GM18858 (cell line): ENCODE data around the gene DDAH1.

Experiments
- ATAC-seq: cut with Tn5 transposase; IDR thresholded peaks from one replicate; pipeline ENCODE4 v1.9.1; 2021; ENCODE audit not compliant: unreplicated experiment

DDAH1 gene

GRCh38 chr1:85397490-85398032 lies 67.4 kb downstream of the DDAH1 start:
- ATAC-seq, result no peak

GRCh38 chr1:85396194-85396593 lies 68.8 kb downstream of the DDAH1 start:
- ATAC-seq, result no peak

GRCh38 chr1:85394130-85394529 lies 70.8 kb downstream of the DDAH1 start:
- no peak for ATAC-seq

- ATAC-seq, result no peak
These were observed 71.5 kb downstream of the DDAH1 start for GRCh38 chr1:85393490-85393889.

GRCh38 chr1:85388416-85388815 lies 76.5 kb downstream of the DDAH1 start:
- ATAC-seq, result no peak

- ATAC-seq, result no peak
These were observed 77.2 kb downstream of the DDAH1 start for GRCh38 chr1:85387781-85388180.

GRCh38 chr1:85386068-85386722 lies 78.8 kb downstream of the DDAH1 start:
- no peak for ATAC-seq

- no peak for ATAC-seq
These were observed 85.5 kb downstream of the DDAH1 start for GRCh38 chr1:85379203-85380136.

GRCh38 chr1:85378534-85378933 lies 86.4 kb downstream of the DDAH1 start:
- no peak for ATAC-seq

- ATAC-seq, result no peak
These were observed 88.6 kb downstream of the DDAH1 start for GRCh38 chr1:85376356-85376755.

GRCh38 chr1:85375493-85375892 lies 89.5 kb downstream of the DDAH1 start:
- no peak for ATAC-seq

- no peak for ATAC-seq
These were observed 90.8 kb downstream of the DDAH1 start for GRCh38 chr1:85374160-85374559.

GRCh38 chr1:85373378-85373708 lies 91.6 kb downstream of the DDAH1 start:
- no peak for ATAC-seq

GRCh38 chr1:85372683-85373377 lies 92.1 kb downstream of the DDAH1 start:
- no peak for ATAC-seq

GRCh38 chr1:85371021-85371420 lies 93.9 kb downstream of the DDAH1 start:
- ATAC-seq, result no peak

GRCh38 chr1:85368073-85368770 lies 96.7 kb downstream of the DDAH1 start:
- no peak for ATAC-seq

GRCh38 chr1:85366391-85367170 lies 98.4 kb downstream of the DDAH1 start:
- ATAC-seq, result no peak

- ATAC-seq, result no peak
These were observed 99.1 kb downstream of the DDAH1 start for GRCh38 chr1:85365851-85366250.

- ATAC-seq, result no peak
These were observed 101.4 kb downstream of the DDAH1 start for GRCh38 chr1:85363521-85363920.

GRCh38 chr1:85363092-85363491 lies 101.9 kb downstream of the DDAH1 start:
- ATAC-seq, result no peak
